AG09309 (cell line): Measurements from ENCODE around the gene DOCK9.

Source experiments
- DNase-seq: peaks from one replicate; pipeline ENCODE4 v3.0.0-alpha.2; 2010; ENCODE audit warnings: low read depth
- H3K4me3 ChIP-seq: 2 replicates; pipeline ENCODE4 v1.5.1; 2011; ENCODE audit warnings: mild to moderate bottlenecking, low read depth, low read length, moderate library complexity; ENCODE audit not compliant: control insufficient read depth
- CTCF ChIP-seq: IDR thresholded peaks from 2 replicates; pipeline ENCODE4 v1.5.1; 2011; ENCODE audit warnings: mild to moderate bottlenecking, low read depth, low read length, inconsistent platforms; ENCODE audit not compliant: insufficient read depth, control insufficient read depth; ENCODE audit errors: missing control alignments

The DOCK9 gene

GRCh38 chr13:98958443-98958794, 19.4 kb downstream of the DOCK9 start:
- no peak for DNase-seq
- TF ChIP-seq CTCF = no peak
- no peak overlapping the region for H3K4me3 ChIP-seq

GRCh38 chr13:98957731-98958442, 20.0 kb downstream of the DOCK9 start:
- TF ChIP-seq CTCF = no peak
- no peak for DNase-seq

GRCh38 chr13:98955336-98955735, 22.5 kb downstream of the DOCK9 start:
- H3K4me3 ChIP-seq = no peak overlapping the region
- no peak for DNase-seq
- no peak for TF ChIP-seq CTCF

More at GRCh38 chr13:98957731-98958442, 20.0 kb downstream of the DOCK9 start:
- no peak overlapping the region for H3K4me3 ChIP-seq

- no peak for TF ChIP-seq CTCF
Observed at GRCh38 chr13:98954313-98954712, 23.6 kb downstream of the DOCK9 start.

GRCh38 chr13:98951266-98951665, 26.6 kb downstream of the DOCK9 start:
- no peak overlapping the region for H3K4me3 ChIP-seq
- DNase-seq = no peak
- TF ChIP-seq CTCF = no peak

More at GRCh38 chr13:98954313-98954712, 23.6 kb downstream of the DOCK9 start:
- no peak for DNase-seq
- no peak overlapping the region for H3K4me3 ChIP-seq

GRCh38 chr13:98950705-98951104, 27.2 kb downstream of the DOCK9 start:
- TF ChIP-seq CTCF = no peak
- no peak overlapping the region for H3K4me3 ChIP-seq
- no peak for DNase-seq
